Esophagus squamous epithelium (tissue), 5 donors: ENCODE results near the gene FNDC7. TPM values are rescaled to one million over a fixed set of nuclear protein-coding genes. Genes with fewer than 3 reads are reported as not detected.

Source experiments
- DNase-seq: peaks from one replicate; lab custom pipeline; 2025; lab: John Stamatoyannopoulos, UW
- H3K27ac ChIP-seq, 4 donors: fragments of 200-600 bp; sonication (generic); one replicate each; pipeline ENCODE4 v1.5.1; 2016 to 2019; ENCODE audit warnings: mild to moderate bottlenecking in 1 of 4
- H3K27me3 ChIP-seq, 4 donors: fragments of 200-600 bp; sonication (generic); 1 replicate in 3 of 4; 2 replicates in 1 of 4; pipeline versions ENCODE4 v1.5.1 to v1.6.0; 2017 to 2021; ENCODE audit warnings: antibody characterized with exemption in 1 of 4
- H3K36me3 ChIP-seq, 3 donors: fragments of 200-600 bp; sonication (generic); one replicate each; pipeline ENCODE4 v1.5.1; 2016 to 2019
- H3K4me1 ChIP-seq, 3 donors: fragments of 200-600 bp; sonication (generic); one replicate each; pipeline ENCODE4 v1.5.1; 2017 to 2019
- H3K4me3 ChIP-seq, 4 donors: fragments of 200-600 bp; sonication (generic); 1 replicate in 3 of 4; 2 replicates in 1 of 4; pipeline ENCODE4 v1.5.1; 2016 to 2019; ENCODE audit warnings: mild to moderate bottlenecking in 2 of 4, moderate library complexity in 1 of 4
- H3K9me3 ChIP-seq, 3 donors: fragments of 200-600 bp; sonication (generic); one replicate each; pipeline ENCODE4 v1.5.1; 2016 to 2019
- CTCF ChIP-seq, 6 experiments: fragments of 450-650 bp in 4 of 6; fragments of 200-600 bp in 2 of 6; sonication (generic) in 2 of 6; IDR thresholded peaks; one replicate each; pipeline ENCODE4 v1.5.1; 2016 to 2019; ENCODE audit warnings: antibody characterized with exemption in 6 of 6, mild to moderate bottlenecking in 4 of 6, moderate library complexity in 4 of 6
- POLR2A ChIP-seq, 4 donors: fragments of 450-650 bp; IDR thresholded peaks; one replicate each; pipeline ENCODE4 v1.6.1; 2017; ENCODE audit warnings: antibody characterized with exemption in 4 of 4, mild to moderate bottlenecking in 4 of 4, moderate library complexity in 3 of 4
- WGBS, 2 donors: methylation state at CpG; one replicate each; pipeline ENCODE4 v1.1.5; 2018; 5-methylcytosine and 5-hydroxymethylcytosine counted together
- intact Hi-C: fragments of 100-400 bp; cut with DNase I; formaldehyde crosslinking; loops from one replicate; pipeline ENCODE4 v1.15.0; 2022
- total RNA-seq, 4 donors: library from RNA; depleted of rRNA; stranded (reverse); fragments of >200 nt; gene quantifications; one replicate each; pipeline ENCODE4 v1.1.0, GENCODE V29; 2016
- donor health status: DM: yes; HTN: yes; CAD: no.

The FNDC7 gene
- total RNA-seq, 4 donors from 2014 or later: not detected

DNA sequence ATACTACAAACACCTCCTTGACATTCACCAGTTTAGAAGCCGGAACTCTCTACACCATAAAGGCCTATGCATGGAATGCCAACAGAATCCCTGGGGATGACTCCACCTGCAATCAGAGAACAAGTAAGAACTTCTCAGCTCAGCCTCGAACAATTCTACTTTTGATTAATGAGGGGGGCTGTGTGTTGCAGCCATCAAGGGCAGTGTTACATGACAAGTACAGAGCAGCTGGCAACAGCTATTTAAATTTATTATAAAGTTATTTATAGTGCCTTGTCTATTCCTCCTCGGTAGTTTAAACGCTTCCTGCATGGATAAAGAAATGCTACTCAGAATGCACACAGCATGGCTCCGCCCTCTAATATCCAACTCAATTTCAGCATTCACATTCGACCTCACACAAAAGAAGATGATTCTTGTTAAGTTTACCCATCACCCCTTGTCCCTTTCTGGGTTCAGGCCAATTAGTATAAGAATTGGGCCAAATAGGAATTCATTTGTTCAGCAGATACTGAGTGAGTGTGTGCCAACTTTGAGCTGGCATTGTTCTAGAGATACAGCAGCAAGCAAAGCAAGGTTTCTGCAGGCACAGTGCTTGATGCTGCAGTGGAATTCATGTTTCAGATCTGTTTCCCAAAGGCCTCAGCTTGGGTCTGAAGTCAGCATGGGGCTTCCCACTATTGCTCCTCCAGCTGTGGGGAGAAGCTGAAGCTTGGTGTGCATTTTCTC, 6.4 kb downstream of the FNDC7 start:
- H3K4me3 ChIP-seq: no peak overlapping the region
- no peaks in the 10 kb centered on the region for H3K9me3 ChIP-seq
- WGBS, 2 donors: 46 to 55% methylated on average over 6 of the region's 6 CpGs
- H3K36me3 ChIP-seq: no peaks in the 10 kb centered on the region
- no peak overlapping the region for H3K27ac ChIP-seq
- no peaks in the 10 kb centered on the region for H3K4me1 ChIP-seq
- TF ChIP-seq POLR2A (IDR thresholded peaks at IDR 0.05) (no peak), CTCF (IDR thresholded peaks at IDR 0.05) (no peak)
- DNase-seq: no peak
- H3K27me3 ChIP-seq: peaks cover 0 to 8% (median 0%) of the 10 kb centered on the region in 4 donors
- intact Hi-C loops: no loop called here

GRCh38 chr1:108719656-108720435, 7.1 kb downstream of the FNDC7 start:
- H3K36me3 ChIP-seq: no peaks in the 10 kb centered on the region
- no peak for TF ChIP-seq POLR2A (IDR thresholded peaks at IDR 0.05)
- TF ChIP-seq CTCF (IDR thresholded peaks at IDR 0.05): no peak
- intact Hi-C loops: no loop called here
- WGBS, 2 donors: 49 to 64% methylated on average over 6 to 8 of the region's 8 CpGs
- DNase-seq: no peak
- no peak overlapping the region for H3K27ac ChIP-seq
- no peaks in the 10 kb centered on the region for H3K4me1 ChIP-seq
- no peaks in the 10 kb centered on the region for H3K9me3 ChIP-seq
- H3K4me3 ChIP-seq: no peak overlapping the region
- H3K27me3 ChIP-seq: peaks cover 0 to 8% (median 0%) of the 10 kb centered on the region in 4 donors

GRCh38 chr1:108722292-108722691, 9.6 kb downstream of the FNDC7 start:
- intact Hi-C loops: no loop called here
- H3K36me3 ChIP-seq: no peaks in the 10 kb centered on the region
- peak overlapping the region in 1 of 4 donors; percentile 49 for H3K27ac ChIP-seq
- 44 to 78% methylated on average over 5 of the region's 6 CpGs for WGBS, 2 donors
- no peak for DNase-seq
- TF ChIP-seq CTCF (IDR thresholded peaks at IDR 0.05) (no peak), POLR2A (IDR thresholded peaks at IDR 0.05) (no peak)
- no peak overlapping the region for H3K4me3 ChIP-seq
- H3K4me1 ChIP-seq: no peaks in the 10 kb centered on the region
- no peaks in the 10 kb centered on the region for H3K9me3 ChIP-seq
- peaks cover 0 to 5% (median 0%) of the 10 kb centered on the region in 4 donors for H3K27me3 ChIP-seq

- no peaks in the 10 kb centered on the region for H3K9me3 ChIP-seq
- no peaks in the 10 kb centered on the region for H3K36me3 ChIP-seq
- TF ChIP-seq POLR2A (IDR thresholded peaks at IDR 0.05) (no peak), CTCF (IDR thresholded peaks at IDR 0.05) (no peak)
- intact Hi-C loops: no loop called here
- no peaks in the 10 kb centered on the region for H3K4me1 ChIP-seq
- WGBS, 2 donors: 83 to 100% methylated on average over 1 of the region's 1 CpG
- no peak overlapping the region for H3K27ac ChIP-seq
- H3K4me3 ChIP-seq: no peak overlapping the region
- H3K27me3 ChIP-seq: peaks cover 0 to 3% (median 0%) of the 10 kb centered on the region in 4 donors
- no peak for DNase-seq
Observed at GRCh38 chr1:108725906-108726305, 13.2 kb downstream of the FNDC7 start.

DNA sequence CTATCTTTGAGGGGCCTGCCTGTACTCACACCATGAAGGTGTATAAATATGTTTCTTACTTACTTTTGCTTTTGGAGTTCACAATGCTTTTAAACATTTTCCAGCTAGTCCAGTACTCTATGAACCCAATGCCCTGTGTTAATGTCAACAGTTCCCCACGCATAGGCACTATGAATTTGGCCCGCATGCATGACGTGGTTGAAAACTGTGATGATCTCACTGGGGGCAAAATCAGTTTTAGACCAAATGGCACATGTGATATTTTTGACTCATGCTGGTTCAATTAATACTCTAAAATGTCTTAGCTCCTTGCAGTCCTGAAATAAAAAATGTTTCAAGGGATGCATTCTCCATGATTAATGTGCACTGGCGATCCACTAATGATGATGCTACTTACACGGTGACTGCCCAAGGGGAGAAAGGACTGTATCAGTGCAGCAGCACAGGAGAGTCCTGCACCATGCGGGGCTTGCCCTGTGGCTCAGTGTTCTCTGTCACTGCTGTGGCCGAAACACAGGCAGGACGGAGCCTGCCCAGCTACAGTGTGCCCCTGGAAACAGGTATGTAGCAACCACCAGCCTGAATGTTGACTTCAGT, 15.7 kb downstream of the FNDC7 start:
- no peak for DNase-seq
- H3K36me3 ChIP-seq: no peaks in the 10 kb centered on the region
- no peaks in the 10 kb centered on the region for H3K9me3 ChIP-seq
- intact Hi-C loops: no loop called here
- H3K4me1 ChIP-seq: no peaks in the 10 kb centered on the region
- H3K4me3 ChIP-seq: no peak overlapping the region
- TF ChIP-seq CTCF (IDR thresholded peaks at IDR 0.05) (no peak), POLR2A (IDR thresholded peaks at IDR 0.05) (no peak)
- H3K27ac ChIP-seq: no peak overlapping the region
- peaks cover 0 to 3% (median 0%) of the 10 kb centered on the region in 4 donors for H3K27me3 ChIP-seq
- WGBS, 2 donors: 83 to 90% methylated on average over 8 of the region's 8 CpGs
